Activated CD4-positive, alpha-beta memory T cell treated with anti-CD3 and anti-CD28 coated beads, Interleukin-2, amount 10 ng/mL, durations not matched to agents 7 days and 5 days (primary cell): Measurements from ENCODE around the gene STIL. TPM values are rescaled to one million over a fixed set of nuclear protein-coding genes. Genes with fewer than 3 reads are reported as not detected.

Experiments used
- CTCF ChIA-PET: fragments of 350-600 bp; sonication (Branson Sonifier 250); formaldehyde crosslinking; loops from one replicate; lab custom pipeline; 2021; ENCODE audit warnings: antibody characterized with exemption, inconsistent platforms; lab: Charles Lee
- POLR2A ChIA-PET: fragments of 350-600 bp; sonication (Branson Sonifier 250); formaldehyde crosslinking; loops from one replicate; lab custom pipeline; 2021; ENCODE audit warnings: antibody characterized with exemption; lab: Charles Lee
- DNase-seq: peaks from one replicate; pipeline ENCODE4 v3.0.0-alpha.2; 2020
- H3K27ac Mint-ChIP-seq: one replicate; pipeline ENCODE4 v1.8.0; 2021; ENCODE audit warnings: mild to moderate bottlenecking, mixed read lengths
- H3K27me3 Mint-ChIP-seq: one replicate; pipeline ENCODE4 v1.8.0; 2021; ENCODE audit warnings: mixed read lengths
- H3K36me3 Mint-ChIP-seq: one replicate; pipeline ENCODE4 v1.8.0; 2021; ENCODE audit warnings: low read depth, mixed read lengths
- H3K4me1 Mint-ChIP-seq: one replicate; pipeline ENCODE4 v1.8.0; 2021; ENCODE audit warnings: mixed read lengths
- H3K4me3 Mint-ChIP-seq: one replicate; pipeline ENCODE4 v1.8.0; 2021; ENCODE audit warnings: mild to moderate bottlenecking, mixed read lengths
- H3K9me3 Mint-ChIP-seq: one replicate; pipeline ENCODE4 v1.8.0; 2021; ENCODE audit warnings: mixed read lengths
- total RNA-seq, 2 experiments: library from RNA; stranded (reverse); gene quantifications; one replicate each; pipeline ENCODE4 v1.2.3, GENCODE V29; 2021

The STIL gene
- total RNA-seq, 2 experiments from 2014 or later = 40.4 to 40.8 TPM

DNA sequence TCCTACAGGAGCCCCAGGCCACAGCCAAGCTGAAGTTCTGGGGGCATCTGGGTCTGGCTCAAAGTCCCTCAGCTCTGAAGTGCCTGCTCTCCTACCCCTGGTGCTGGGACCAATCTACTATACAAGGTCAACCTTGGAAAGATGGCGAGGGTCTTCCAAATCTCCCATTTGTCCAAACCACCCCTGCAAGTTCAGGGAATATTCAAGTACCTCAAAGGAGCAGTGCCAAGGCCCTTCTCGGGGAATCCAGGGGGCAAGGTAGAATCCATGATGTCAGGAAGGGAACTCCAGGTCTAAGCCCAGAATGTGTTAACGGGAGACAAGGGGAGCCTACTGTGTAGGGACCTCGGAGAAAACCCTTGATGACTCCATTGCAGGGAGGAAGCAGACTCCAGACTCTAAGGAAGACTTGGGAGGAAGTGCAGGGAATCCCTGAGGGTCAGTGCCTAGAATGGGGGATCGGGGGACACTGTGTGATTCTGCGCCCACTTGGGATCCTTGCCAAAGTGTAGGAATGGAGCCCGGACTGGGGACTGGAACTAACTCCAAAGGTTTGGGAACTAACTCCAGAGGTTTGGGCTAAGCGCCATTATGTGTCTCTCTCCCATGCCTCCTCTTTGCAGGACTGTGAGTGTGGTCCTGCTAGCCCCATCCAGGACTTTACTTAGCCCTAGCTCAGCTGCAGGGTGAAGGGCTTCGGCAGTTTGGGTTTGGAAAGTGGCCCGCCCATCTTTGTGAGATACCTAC lies 90.6 kb downstream of the STIL start:
- Mint-ChIP-seq H3K4me1 (peaks cover 3% of the 10 kb centered on the region), H3K27me3 (peaks cover 28% of the 10 kb centered on the region), H3K9me3 (no peaks in the 10 kb centered on the region), H3K27ac (no peak overlapping the region), H3K36me3 (no peaks in the 10 kb centered on the region), H3K4me3 (no peak overlapping the region)
- CTCF ChIA-PET = interaction anchor here (1.4 kb wide), 1 partner anchor 39 kb away, joined by 4 read pairs; no protein-coding TSS in a partner anchor
- POLR2A ChIA-PET = no interaction called here
- no peak for DNase-seq

DNA sequence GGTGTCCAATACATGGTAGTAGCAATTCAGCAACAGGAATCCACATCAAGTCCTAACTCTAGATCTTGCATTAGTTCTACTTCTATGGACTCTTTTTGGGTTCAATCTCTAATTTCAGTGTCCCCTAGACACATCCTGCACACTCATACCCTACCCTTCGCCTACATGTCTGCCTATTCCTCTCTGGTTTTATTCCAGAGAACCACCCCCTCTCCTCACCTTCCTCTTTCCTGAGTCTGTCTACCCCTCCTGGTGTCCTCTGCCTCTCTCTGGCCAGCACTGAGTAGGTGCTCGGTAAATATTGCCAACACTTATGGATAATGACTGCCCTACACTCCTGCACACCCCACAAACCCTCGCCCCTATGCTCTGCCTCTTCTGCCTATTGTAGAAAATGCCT lies 91.5 kb downstream of the STIL start:
- no peaks in the 10 kb centered on the region for H3K9me3 Mint-ChIP-seq
- ChIA-PET CTCF (interaction anchor here (1.7 to 3.0 kb wide), 2 partner anchors 29 to 44 kb away, joined by 5 to 11 read pairs; no protein-coding TSS in a partner anchor), POLR2A (interaction anchor here (1.1 kb wide), 1 partner anchor 11 kb away, joined by 3 read pairs; no protein-coding TSS in a partner anchor)
- H3K4me1 Mint-ChIP-seq = peaks cover 3% of the 10 kb centered on the region
- DNase-seq = no peak
- peaks cover 19% of the 10 kb centered on the region for H3K27me3 Mint-ChIP-seq
- H3K27ac Mint-ChIP-seq = no peak overlapping the region
- no peak overlapping the region for H3K4me3 Mint-ChIP-seq
- no peaks in the 10 kb centered on the region for H3K36me3 Mint-ChIP-seq

DNA sequence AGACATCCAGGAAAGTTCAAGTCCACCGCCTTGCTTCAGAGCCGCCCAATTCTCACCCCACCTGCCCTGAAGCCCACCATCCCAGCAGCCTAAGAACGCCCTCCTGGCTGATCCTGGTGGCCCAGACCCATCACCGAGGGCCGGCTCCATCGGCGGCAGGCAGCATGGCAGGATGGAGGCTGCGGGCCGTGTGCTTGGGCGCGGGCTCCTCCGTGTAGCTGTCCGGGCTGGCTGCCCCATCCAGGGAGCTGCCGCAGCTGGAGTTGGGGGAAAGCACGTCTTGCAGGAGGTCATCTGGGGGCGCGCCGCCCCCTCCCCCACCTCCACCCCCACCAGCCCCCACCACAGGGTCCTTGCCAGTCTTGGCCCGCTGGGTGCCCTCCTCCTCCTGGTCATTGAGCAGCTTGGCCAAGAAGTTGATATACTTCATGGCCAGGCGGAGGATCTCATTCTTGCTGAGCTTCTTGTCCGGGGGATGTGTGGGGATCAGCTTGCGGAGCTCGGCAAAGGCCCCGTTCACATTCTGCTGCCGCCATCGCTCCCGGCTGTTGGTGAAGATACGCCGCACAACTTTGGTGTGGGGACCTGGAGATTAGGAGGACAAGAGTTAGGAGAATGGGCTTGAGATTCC lies 94.2 kb downstream of the STIL start:
- Mint-ChIP-seq H3K27ac (no peak overlapping the region), H3K4me1 (no peaks in the 10 kb centered on the region), H3K9me3 (no peaks in the 10 kb centered on the region), H3K36me3 (no peaks in the 10 kb centered on the region), H3K4me3 (no peak overlapping the region), H3K27me3 (no peaks in the 10 kb centered on the region)
- CTCF ChIA-PET = interaction anchor here (1.0 to 3.0 kb wide), 2 partner anchors 26 to 27 kb away, joined by 3 to 11 read pairs; no protein-coding TSS in a partner anchor
- POLR2A ChIA-PET = no interaction called here
- no peak for DNase-seq

GRCh38 chr1:47219001-47219400 lies 94.9 kb downstream of the STIL start:
- no peak for DNase-seq
- no peaks in the 10 kb centered on the region for H3K4me1 Mint-ChIP-seq
- no peak overlapping the region for H3K4me3 Mint-ChIP-seq
- ChIA-PET CTCF (interaction anchor here (1.0 kb wide), 1 partner anchor 26 kb away, joined by 3 read pairs; no protein-coding TSS in a partner anchor), POLR2A (no interaction called here)
- no peak overlapping the region for H3K27ac Mint-ChIP-seq
- H3K27me3 Mint-ChIP-seq = no peaks in the 10 kb centered on the region
- H3K9me3 Mint-ChIP-seq = no peaks in the 10 kb centered on the region
- no peaks in the 10 kb centered on the region for H3K36me3 Mint-ChIP-seq

DNA sequence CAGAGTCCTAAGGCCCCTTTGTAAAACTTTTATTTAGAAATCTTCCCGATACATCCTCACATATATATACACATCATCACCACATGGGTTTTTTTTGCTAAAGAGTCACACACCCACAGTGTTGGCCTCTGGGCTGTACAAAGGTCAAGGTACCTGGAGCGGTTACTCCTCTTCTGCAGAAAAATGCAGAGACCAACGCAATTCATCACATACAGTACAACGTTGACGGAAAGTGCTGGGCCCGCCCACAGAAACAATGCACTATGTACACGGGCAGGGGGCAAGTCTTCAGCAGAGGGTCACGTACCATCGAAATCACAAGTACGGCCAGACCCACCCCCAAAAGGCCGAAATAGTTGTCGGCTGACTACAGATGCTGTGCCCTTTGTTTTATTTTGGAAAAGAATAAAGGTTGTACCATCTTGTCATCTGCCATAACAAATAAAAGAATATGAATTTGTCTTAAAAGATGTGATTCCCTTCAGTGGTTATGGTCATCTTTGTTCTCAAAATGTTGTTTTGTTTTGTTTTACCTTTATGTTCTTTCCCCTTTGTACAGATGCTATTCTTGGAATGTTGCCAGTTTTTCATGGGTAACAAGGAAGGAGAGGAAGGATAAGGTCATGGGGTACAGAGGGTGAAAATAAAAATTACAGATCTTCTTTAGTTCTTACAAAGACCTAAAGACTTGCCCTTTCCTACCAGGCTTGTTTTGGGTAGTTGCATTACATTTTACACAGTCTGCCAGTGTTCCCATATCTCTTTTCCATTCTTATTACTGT lies 97.5 kb downstream of the STIL start:
- Mint-ChIP-seq H3K27ac (no peak overlapping the region), H3K4me3 (no peak overlapping the region), H3K27me3 (no peaks in the 10 kb centered on the region), H3K4me1 (peaks cover 6% of the 10 kb centered on the region), H3K36me3 (no peaks in the 10 kb centered on the region), H3K9me3 (no peaks in the 10 kb centered on the region)
- DNase-seq = no peak
- ChIA-PET CTCF (no interaction called here), POLR2A (no interaction called here)

DNA sequence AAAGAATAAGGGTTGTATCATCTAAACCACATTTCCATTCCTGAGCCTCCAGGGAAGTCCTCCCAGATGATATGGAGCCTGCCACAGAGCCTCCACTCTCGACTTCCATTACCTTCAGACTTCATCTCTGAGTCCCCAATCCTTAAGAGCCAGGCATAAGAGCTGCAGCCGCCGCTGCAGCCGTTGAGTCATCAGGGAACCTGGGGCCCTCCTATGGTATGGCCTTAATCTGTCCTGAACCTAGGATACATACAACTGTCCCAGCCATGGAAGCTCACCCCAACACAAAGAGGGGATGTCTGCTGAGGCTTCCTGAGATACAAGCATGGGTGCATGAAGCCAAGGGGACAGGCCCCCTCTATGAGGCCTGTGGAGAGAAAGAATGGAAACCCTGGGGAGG lies 98.2 kb downstream of the STIL start:
- H3K27me3 Mint-ChIP-seq = no peaks in the 10 kb centered on the region
- no peaks in the 10 kb centered on the region for H3K9me3 Mint-ChIP-seq
- no peak overlapping the region for H3K27ac Mint-ChIP-seq
- POLR2A ChIA-PET = no interaction called here
- H3K36me3 Mint-ChIP-seq = no peaks in the 10 kb centered on the region
- H3K4me3 Mint-ChIP-seq = no peak overlapping the region
- CTCF ChIA-PET = interaction anchor here (1.0 kb wide), 1 partner anchor 23 kb away, joined by 5 read pairs; no protein-coding TSS in a partner anchor
- peaks cover 6% of the 10 kb centered on the region for H3K4me1 Mint-ChIP-seq
- DNase-seq = no peak

DNA sequence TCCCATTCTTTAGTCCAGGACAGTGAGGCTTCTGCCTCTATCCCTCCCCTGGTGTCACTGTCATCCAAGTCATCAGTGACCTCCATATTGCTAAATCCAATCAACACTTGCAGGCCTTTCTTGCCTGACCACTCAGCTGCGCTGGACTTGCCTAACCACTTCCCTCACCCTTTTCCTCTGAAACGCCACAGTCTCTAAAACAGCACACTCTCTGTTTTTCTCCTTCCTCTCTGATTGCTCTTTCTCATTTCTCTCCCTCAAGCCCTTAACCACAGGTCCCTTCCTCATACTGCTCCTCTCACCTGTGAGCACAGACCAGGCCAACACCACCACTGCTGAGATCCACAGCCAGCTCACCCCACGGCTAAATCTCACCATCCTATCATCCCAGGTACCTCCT lies 99.4 kb downstream of the STIL start:
- DNase-seq = no peak
- ChIA-PET CTCF (interaction anchor here (0.6 to 1.0 kb wide), 2 partner anchors 22 to 36 kb away, joined by 3 to 5 read pairs; no protein-coding TSS in a partner anchor), POLR2A (no interaction called here)
- Mint-ChIP-seq H3K4me3 (no peak overlapping the region), H3K27ac (no peak overlapping the region), H3K9me3 (no peaks in the 10 kb centered on the region), H3K36me3 (no peaks in the 10 kb centered on the region), H3K27me3 (no peaks in the 10 kb centered on the region), H3K4me1 (peaks cover 13% of the 10 kb centered on the region)

- Mint-ChIP-seq H3K27ac (no peak overlapping the region), H3K4me3 (no peak overlapping the region), H3K36me3 (no peaks in the 10 kb centered on the region), H3K9me3 (no peaks in the 10 kb centered on the region), H3K27me3 (peaks cover 4% of the 10 kb centered on the region), H3K4me1 (peaks cover 14% of the 10 kb centered on the region)
- no peak for DNase-seq
- CTCF ChIA-PET = interaction anchor here (0.8 to 3.3 kb wide), 2 partner anchors 19 to 34 kb away, joined by 4 to 18 read pairs; no protein-coding TSS in a partner anchor
- POLR2A ChIA-PET = no interaction called here
These were observed 100.5 kb downstream of the STIL start for GRCh38 chr1:47213230-47213963.

- ChIA-PET CTCF (interaction anchor here (0.8 to 3.3 kb wide), 2 partner anchors 19 to 34 kb away, joined by 4 to 18 read pairs; no protein-coding TSS in a partner anchor), POLR2A (interaction anchor here (1.3 kb wide), 1 partner anchor 14 kb away, joined by 4 read pairs; no protein-coding TSS in a partner anchor)
- Mint-ChIP-seq H3K4me3 (no peak overlapping the region), H3K4me1 (peaks cover 14% of the 10 kb centered on the region), H3K27ac (no peak overlapping the region), H3K36me3 (no peaks in the 10 kb centered on the region), H3K27me3 (peaks cover 4% of the 10 kb centered on the region), H3K9me3 (no peaks in the 10 kb centered on the region)
- no peak for DNase-seq
These were observed 101.2 kb downstream of the STIL start for GRCh38 chr1:47212636-47213229.

- ChIA-PET CTCF (interaction anchor here (3.3 kb wide), 1 partner anchor 18 kb away, joined by 18 read pairs; no protein-coding TSS in a partner anchor), POLR2A (interaction anchor here (0.8 to 1.3 kb wide), 3 partner anchors 10 to 226 kb away, joined by 3 to 4 read pairs (median 4); partner anchors contain the start of gene FOXD2)
- Mint-ChIP-seq H3K9me3 (no peaks in the 10 kb centered on the region), H3K4me1 (peaks cover 14% of the 10 kb centered on the region), H3K27me3 (peaks cover 4% of the 10 kb centered on the region), H3K27ac (no peak overlapping the region), H3K4me3 (no peak overlapping the region), H3K36me3 (no peaks in the 10 kb centered on the region)
- DNase-seq = no peak
These were observed 102.1 kb downstream of the STIL start for GRCh38 chr1:47211796-47212269.

DNA sequence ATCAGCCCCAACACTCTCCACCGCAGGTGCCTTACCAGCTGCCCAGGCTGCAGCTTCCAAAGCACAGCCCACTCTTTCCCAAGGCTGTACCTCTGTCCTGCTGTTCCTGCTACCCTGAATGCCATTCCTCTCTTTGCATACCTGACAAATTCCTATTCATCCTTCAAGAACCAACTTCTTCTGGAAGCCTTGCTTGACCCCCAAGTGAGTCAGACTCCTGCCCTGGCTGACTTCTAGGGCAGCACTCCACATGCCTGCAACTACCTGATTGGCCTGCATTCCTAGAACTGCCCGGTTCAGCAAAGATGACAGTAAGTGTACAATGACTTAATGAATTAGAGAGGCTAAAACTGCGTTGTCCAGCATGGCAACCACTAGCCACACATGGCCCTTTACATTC lies 103.3 kb downstream of the STIL start:
- Mint-ChIP-seq H3K4me1 (peaks cover 14% of the 10 kb centered on the region), H3K9me3 (no peaks in the 10 kb centered on the region), H3K27ac (no peak overlapping the region), H3K27me3 (peaks cover 10% of the 10 kb centered on the region), H3K36me3 (no peaks in the 10 kb centered on the region), H3K4me3 (no peak overlapping the region)
- CTCF ChIA-PET = interaction anchor here (0.6 kb wide), 1 partner anchor 374 kb away, joined by 3 read pairs; no protein-coding TSS in a partner anchor
- POLR2A ChIA-PET = no interaction called here
- no peak for DNase-seq
